Progenitor cell of endocrine pancreas (in vitro differentiated cells): Measurements from ENCODE around the gene NPHP4. TPM values are rescaled to one million over a fixed set of nuclear protein-coding genes. Genes with fewer than 3 reads are reported as not detected.

Source experiments
- DNase-seq: peaks from one replicate; pipeline ENCODE4 v3.0.0; 2021; ENCODE audit warnings: low spot score; ENCODE audit not compliant: unreplicated experiment
- H3K27ac Mint-ChIP-seq: 2 replicates; pipeline ENCODE4 v1.8.0; 2021; ENCODE audit warnings: mild to moderate bottlenecking, moderate library complexity, mixed read lengths
- H3K27me3 Mint-ChIP-seq: 2 replicates; pipeline ENCODE4 v1.8.0; 2021; ENCODE audit warnings: mixed read lengths
- H3K36me3 Mint-ChIP-seq: 2 replicates; pipeline ENCODE4 v1.8.0; 2022; ENCODE audit warnings: mixed read lengths; ENCODE audit not compliant: insufficient read depth
- H3K4me1 Mint-ChIP-seq: 2 replicates; pipeline ENCODE4 v1.8.0; 2021; ENCODE audit warnings: low read depth, mixed read lengths
- H3K4me3 Mint-ChIP-seq: 2 replicates; pipeline ENCODE4 v1.8.0; 2021; ENCODE audit warnings: low read depth, mild to moderate bottlenecking, moderate library complexity, mixed read lengths
- H3K9me3 Mint-ChIP-seq: 2 replicates; pipeline ENCODE4 v1.8.0; 2021; ENCODE audit warnings: low read depth, mixed read lengths
- total RNA-seq: library from RNA; stranded (reverse); gene quantifications from 2 replicates; pipeline ENCODE4 v1.2.1, GENCODE V29; 2021
- TF ChIP-seq, protein P1 (sequence below): fragments of 200-600 bp; sonication (generic); IDR thresholded peaks from one replicate; pipeline ENCODE4 v1.5.0; 2021; ENCODE audit warnings: antibody characterized with exemption, mild to moderate bottlenecking; ENCODE audit not compliant: unreplicated experiment

The NPHP4 gene
- total RNA-seq, 1 donor from 2014 or later: 29.9 TPM

DNA sequence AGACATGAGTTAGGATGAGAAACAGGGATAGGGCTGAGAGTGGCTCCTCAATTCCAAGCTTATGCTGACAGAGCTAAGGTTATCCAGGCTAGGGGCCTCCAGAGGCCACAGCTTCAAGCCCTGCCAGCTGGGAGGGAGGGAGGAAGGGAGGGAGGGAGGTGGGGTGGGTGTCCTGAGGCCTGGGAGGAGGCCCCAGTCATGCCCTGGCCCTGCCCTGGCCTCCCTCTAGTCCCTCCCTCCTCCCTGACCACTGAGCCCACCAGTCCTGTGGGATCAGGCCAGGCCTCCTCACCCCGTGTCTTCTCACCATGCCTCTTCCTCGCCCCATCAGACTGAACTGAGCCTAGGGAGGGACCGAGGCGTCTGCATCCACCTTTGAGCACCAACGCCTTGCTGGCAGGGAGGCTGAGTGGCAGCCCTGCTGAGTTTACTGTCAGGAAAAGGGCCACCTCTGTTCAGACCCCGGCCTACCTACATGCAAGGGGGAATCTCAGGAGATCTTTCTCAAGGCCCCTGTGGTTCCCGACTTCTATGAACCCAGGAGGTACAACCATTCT lies 116.1 kb downstream of the NPHP4 start:
- H3K27me3 Mint-ChIP-seq: no peaks in the 10 kb centered on the region
- H3K4me1 Mint-ChIP-seq: no peaks in the 10 kb centered on the region
- no peaks in the 10 kb centered on the region for H3K9me3 Mint-ChIP-seq
- peaks cover 17% of the 10 kb centered on the region for H3K36me3 Mint-ChIP-seq
- no peak overlapping the region for H3K27ac Mint-ChIP-seq
- H3K4me3 Mint-ChIP-seq: no peak overlapping the region
- DNase-seq: no peak
- TF ChIP-seq, protein P1, sequence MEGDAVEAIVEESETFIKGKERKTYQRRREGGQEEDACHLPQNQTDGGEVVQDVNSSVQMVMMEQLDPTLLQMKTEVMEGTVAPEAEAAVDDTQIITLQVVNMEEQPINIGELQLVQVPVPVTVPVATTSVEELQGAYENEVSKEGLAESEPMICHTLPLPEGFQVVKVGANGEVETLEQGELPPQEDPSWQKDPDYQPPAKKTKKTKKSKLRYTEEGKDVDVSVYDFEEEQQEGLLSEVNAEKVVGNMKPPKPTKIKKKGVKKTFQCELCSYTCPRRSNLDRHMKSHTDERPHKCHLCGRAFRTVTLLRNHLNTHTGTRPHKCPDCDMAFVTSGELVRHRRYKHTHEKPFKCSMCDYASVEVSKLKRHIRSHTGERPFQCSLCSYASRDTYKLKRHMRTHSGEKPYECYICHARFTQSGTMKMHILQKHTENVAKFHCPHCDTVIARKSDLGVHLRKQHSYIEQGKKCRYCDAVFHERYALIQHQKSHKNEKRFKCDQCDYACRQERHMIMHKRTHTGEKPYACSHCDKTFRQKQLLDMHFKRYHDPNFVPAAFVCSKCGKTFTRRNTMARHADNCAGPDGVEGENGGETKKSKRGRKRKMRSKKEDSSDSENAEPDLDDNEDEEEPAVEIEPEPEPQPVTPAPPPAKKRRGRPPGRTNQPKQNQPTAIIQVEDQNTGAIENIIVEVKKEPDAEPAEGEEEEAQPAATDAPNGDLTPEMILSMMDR: no peak

DNA sequence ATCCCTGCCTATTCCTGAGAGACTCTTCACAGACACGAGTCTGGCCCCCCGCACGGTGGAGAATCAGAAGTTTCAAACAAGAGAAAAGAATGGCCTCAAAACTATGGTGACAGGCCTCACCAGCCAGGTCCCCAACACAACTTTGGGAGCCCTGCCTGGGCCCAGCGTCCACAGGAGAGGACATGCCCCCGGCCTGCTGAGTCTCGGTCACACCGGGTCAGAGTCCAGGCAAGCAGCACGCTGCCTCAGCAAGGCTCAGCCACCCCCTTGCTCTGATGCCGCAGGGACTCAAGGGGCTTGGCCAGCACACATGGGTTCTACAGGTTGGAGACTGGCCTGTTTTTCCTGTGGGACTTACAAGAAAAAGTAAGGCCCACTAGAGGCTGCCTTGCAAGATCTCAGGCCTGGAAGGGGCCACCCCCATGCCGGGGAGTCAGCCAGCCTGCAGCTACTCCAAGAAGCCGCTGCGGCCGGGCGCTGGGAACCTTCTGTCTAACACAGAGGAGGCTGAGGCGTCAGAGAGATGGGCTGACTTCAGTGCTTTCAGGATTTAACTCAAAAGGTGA lies 116.8 kb downstream of the NPHP4 start:
- TF ChIP-seq, protein P1: no peak
- Mint-ChIP-seq H3K27ac (no peak overlapping the region), H3K4me3 (no peak overlapping the region), H3K4me1 (no peaks in the 10 kb centered on the region), H3K36me3 (peaks cover 20% of the 10 kb centered on the region), H3K9me3 (no peaks in the 10 kb centered on the region), H3K27me3 (no peaks in the 10 kb centered on the region)
- DNase-seq: no peak

DNA sequence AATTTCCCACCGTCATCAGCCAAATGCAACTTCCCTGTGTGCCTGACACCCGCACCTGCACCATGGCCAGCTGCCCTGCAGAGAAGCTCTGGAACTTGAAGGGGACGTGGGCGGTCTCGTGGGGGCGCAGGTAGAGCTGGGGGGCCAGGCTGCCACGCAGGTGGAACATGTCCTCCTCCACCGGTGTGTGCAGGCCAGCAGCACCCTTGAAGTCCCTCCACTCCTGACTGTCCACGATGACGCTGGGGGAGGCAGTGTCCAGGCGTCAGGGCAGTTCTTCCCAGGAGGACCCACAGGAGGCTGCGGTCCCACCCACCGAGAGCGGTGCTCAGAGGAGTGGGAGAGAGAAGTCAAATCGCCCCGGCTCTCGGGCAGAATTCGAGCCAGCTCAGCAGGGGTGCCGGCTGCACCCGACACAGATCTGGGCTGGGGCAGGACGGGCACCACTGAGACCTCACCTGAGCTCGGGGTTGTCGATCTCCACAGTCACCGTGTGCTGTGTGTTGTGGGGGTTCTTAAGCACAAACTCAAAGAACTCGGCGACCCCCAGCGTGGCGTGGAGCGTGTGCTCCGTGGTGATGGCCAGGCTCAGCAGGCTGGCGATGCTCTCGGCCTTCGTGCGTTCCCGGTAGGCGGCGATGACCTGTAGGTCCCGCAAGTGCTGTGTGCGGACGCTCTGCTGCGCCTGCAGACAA lies 117.7 kb downstream of the NPHP4 start:
- Mint-ChIP-seq H3K4me1 (no peaks in the 10 kb centered on the region), H3K4me3 (no peak overlapping the region), H3K27ac (no peak overlapping the region), H3K9me3 (no peaks in the 10 kb centered on the region), H3K27me3 (no peaks in the 10 kb centered on the region), H3K36me3 (peaks cover 21% of the 10 kb centered on the region)
- TF ChIP-seq, protein P1: no peak
- no peak for DNase-seq

DNA sequence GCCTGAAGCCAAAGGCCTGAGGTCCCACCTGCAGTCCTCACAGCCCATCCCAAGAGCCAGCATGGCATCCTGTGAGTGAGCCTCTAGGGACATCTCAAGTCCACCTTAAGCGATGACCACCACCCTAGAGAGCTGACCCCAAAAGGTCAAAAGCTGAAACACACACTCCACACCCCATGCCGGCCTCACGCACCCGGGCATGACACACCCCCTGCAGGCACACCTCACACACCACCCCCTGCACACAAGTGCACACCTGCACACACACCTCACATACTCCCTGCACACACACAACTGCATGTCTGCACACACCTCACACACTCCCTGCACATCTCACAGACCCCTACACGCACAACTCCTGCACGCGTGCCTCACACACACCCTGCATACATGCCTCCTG lies 118.7 kb downstream of the NPHP4 start:
- Mint-ChIP-seq H3K9me3 (peaks cover 3% of the 10 kb centered on the region), H3K27ac (no peak overlapping the region), H3K4me3 (no peak overlapping the region), H3K36me3 (peaks cover 17% of the 10 kb centered on the region), H3K4me1 (no peaks in the 10 kb centered on the region), H3K27me3 (no peaks in the 10 kb centered on the region)
- TF ChIP-seq, protein P1: no peak
- DNase-seq: no peak

DNA sequence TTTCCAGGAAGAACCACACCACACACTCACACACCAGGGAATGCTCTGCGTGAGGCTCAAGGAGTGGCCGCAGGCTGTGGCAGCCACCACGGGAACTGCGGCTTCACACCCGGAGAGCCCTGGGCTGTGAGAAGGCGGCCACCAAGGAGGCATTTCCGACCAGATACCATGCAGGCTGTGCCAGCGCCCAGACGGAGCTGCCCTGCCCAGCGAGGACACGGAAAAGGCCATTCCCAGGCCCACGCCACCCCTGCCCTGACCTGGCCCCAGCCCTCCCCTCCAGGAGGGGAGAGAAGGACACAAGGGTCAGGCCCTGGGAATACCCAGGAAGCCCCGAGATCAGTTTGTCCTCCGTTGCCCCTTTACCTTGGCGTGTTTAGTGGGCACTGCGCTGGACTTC lies 119.3 kb downstream of the NPHP4 start:
- Mint-ChIP-seq H3K9me3 (peaks cover 3% of the 10 kb centered on the region), H3K4me1 (no peaks in the 10 kb centered on the region), H3K27me3 (no peaks in the 10 kb centered on the region), H3K36me3 (peaks cover 17% of the 10 kb centered on the region), H3K27ac (no peak overlapping the region), H3K4me3 (no peak overlapping the region)
- DNase-seq: no peak
- TF ChIP-seq, protein P1: no peak
